Endothelial cell of umbilical vein (primary cell): ENCODE measurements around the gene LHFPL2. TPM values are rescaled to one million over a fixed set of nuclear protein-coding genes. Genes with fewer than 3 reads are reported as not detected.

Experiments used
- BruUV-seq: library from RNA; stranded (reverse); fragments of 400-500 nt; replicated peaks from 2 replicates; lab custom pipeline; 2021; lab: Mats Ljungman, UMichigan
- CTCF ChIA-PET: fragments of 300-600, 350-600 bp; sonication (Branson Sonifier 250); formaldehyde crosslinking; loops from one replicate; lab custom pipeline; 2021; ENCODE audit warnings: antibody characterized with exemption, inconsistent platforms; lab: Charles Lee
- POLR2A ChIA-PET: fragments of 300-600, 350-600 bp; sonication (Branson Sonifier 250); formaldehyde crosslinking; loops from one replicate; lab custom pipeline; 2021; ENCODE audit warnings: antibody characterized with exemption, inconsistent platforms; lab: Charles Lee
- DNase-seq: peaks from one replicate; pipeline ENCODE4 v3.0.0-alpha.2; 2011; ENCODE audit warnings: low read depth, low spot score
- FAIRE-seq: peaks from 2 replicates; lab custom pipeline; 2011; peaks lifted over from hg19 to GRCh38; lab: Jason Lieb, UNC
- H2AFZ ChIP-seq: 2 replicates; pipeline ENCODE4 v1.6.0; 2012; ENCODE audit warnings: low read depth, low read length, control low read depth, inconsistent platforms
- H3K27ac ChIP-seq: 2 replicates; pipeline ENCODE4 v1.5.1; 2011; ENCODE audit warnings: low read depth, mild to moderate bottlenecking, control low read depth, low read length, moderate library complexity; ENCODE audit not compliant: insufficient read depth
- H3K27me3 ChIP-seq, 2 experiments: 2 replicates each; pipeline versions ENCODE4 v1.6.0 to v1.6.1; 2011; ENCODE audit warnings: low read length in 2 of 2, mixed read lengths in 1 of 2; ENCODE audit not compliant: control insufficient read depth in 2 of 2, insufficient read depth in 2 of 2
- H3K36me3 ChIP-seq, 2 experiments: 2 replicates in 1 of 2; 3 replicates in 1 of 2; pipeline ENCODE4 v1.5.1; 2011; ENCODE audit warnings: low read length in 2 of 2, mild to moderate bottlenecking in 1 of 2, moderate library complexity in 1 of 2; ENCODE audit not compliant: control insufficient read depth in 2 of 2, insufficient read depth in 2 of 2; ENCODE audit errors: extremely low read depth in 1 of 2
- H3K4me1 ChIP-seq: 3 replicates; pipeline ENCODE4 v1.5.1; 2011; ENCODE audit warnings: mild to moderate bottlenecking, low read length; ENCODE audit not compliant: control insufficient read depth, insufficient read depth; ENCODE audit errors: extremely low read depth
- H3K4me2 ChIP-seq: 2 replicates; pipeline ENCODE4 v1.6.1; 2011; ENCODE audit warnings: low read length, control low read depth, mixed read lengths; ENCODE audit not compliant: insufficient read depth
- H3K4me3 ChIP-seq, 3 experiments: fragments of 200-600 bp in 1 of 3; sonication (generic), shearing (Covaris generic) in 1 of 3; replicated peaks in 1 of 3; 2 replicates each; pipeline ENCODE4 v1.5.1; 2011 to 2016; ENCODE audit warnings: control low read depth in 3 of 3, low read length in 3 of 3, mild to moderate bottlenecking in 2 of 3, inconsistent platforms in 1 of 3, low read depth in 1 of 3, moderate library complexity in 1 of 3; ENCODE audit not compliant: insufficient read depth in 1 of 3
- H3K79me2 ChIP-seq: 2 replicates; pipeline ENCODE4 v1.6.0; 2012; ENCODE audit warnings: low read length, inconsistent platforms; ENCODE audit not compliant: control insufficient read depth, insufficient read depth
- H3K9ac ChIP-seq: replicated peaks from 2 replicates; pipeline ENCODE3; 2011; ENCODE audit warnings: low read length, control low read depth; ENCODE audit not compliant: insufficient read depth; ENCODE audit errors: extremely low read depth
- H3K9me1 ChIP-seq: replicated peaks from 3 replicates; pipeline ENCODE4 v1.6.0; 2011; ENCODE audit warnings: mild to moderate bottlenecking, low read length; ENCODE audit not compliant: control insufficient read depth, insufficient read depth; ENCODE audit errors: extremely low read depth
- H3K9me3 ChIP-seq: replicated peaks from 2 replicates; pipeline ENCODE4 v1.5.1; 2012; ENCODE audit warnings: low read length, inconsistent platforms; ENCODE audit not compliant: control insufficient read depth, insufficient read depth
- H4K20me1 ChIP-seq: replicated peaks from 2 replicates; pipeline ENCODE3; 2011; ENCODE audit warnings: mild to moderate bottlenecking, low read length; ENCODE audit not compliant: control insufficient read depth, insufficient read depth; ENCODE audit errors: extremely low read depth
- CTCF ChIP-seq, 2 donors: IDR thresholded peaks; 1 replicate in 1 of 2; 2 replicates in 1 of 2; pipeline ENCODE4 v1.5.1; 2011; ENCODE audit warnings: low read length in 2 of 2, mild to moderate bottlenecking in 2 of 2, moderate library complexity in 2 of 2, control low read depth in 1 of 2, inconsistent platforms in 1 of 2, low read depth in 1 of 2; ENCODE audit not compliant: insufficient read depth in 1 of 2; ENCODE audit errors: extremely low read depth in 1 of 2
- EZH2 ChIP-seq: IDR thresholded peaks from 2 replicates; pipeline ENCODE4 v1.6.1; 2012; ENCODE audit warnings: borderline replicate concordance, low read depth, mild to moderate bottlenecking, moderate library complexity, low read length, inconsistent platforms; ENCODE audit not compliant: severe bottlenecking
- FOS ChIP-seq: IDR thresholded peaks from 2 replicates; pipeline ENCODE4 v1.6.1; 2011; ENCODE audit warnings: mild to moderate bottlenecking, low read length, moderate library complexity, borderline replicate concordance; ENCODE audit not compliant: insufficient read depth
- GATA2 ChIP-seq: IDR thresholded peaks from 2 replicates; pipeline ENCODE4 v1.7.0; 2011; ENCODE audit warnings: low read depth, mild to moderate bottlenecking, moderate library complexity, mixed read lengths, low read length; ENCODE audit not compliant: insufficient read length, insufficient read depth
- MYC ChIP-seq: IDR thresholded peaks from one replicate; pipeline ENCODE4 v1.6.1; 2011; ENCODE audit warnings: mild to moderate bottlenecking, low read depth, low read length
- POLR2A ChIP-seq: IDR thresholded peaks from 2 replicates; pipeline ENCODE4 v1.6.1; 2012; ENCODE audit warnings: low read depth, mild to moderate bottlenecking, control low read depth, low read length
- dilution Hi-C: fragments of 300-500 bp; cut with MboI; formaldehyde crosslinking; loops from one replicate; pipeline ENCODE4 v1.15.0; 2019; ENCODE audit warnings: low sequenced_read_pairs; ENCODE audit not compliant: extremely low pct_ligation_motif_present
- intact Hi-C: fragments of 100-400 bp; cut with micrococcal nuclease; formaldehyde crosslinking; loops from one replicate; pipeline ENCODE4 v1.10.0; 2022
- polyA plus RNA-seq, 4 experiments: library from polyadenylated mRNA; depleted of rRNA in 3 of 4; stranded (reverse) in 3 of 4; unstranded in 1 of 4; fragments of >200 nt; gene quantifications; 2 replicates each; pipeline versions ENCODE4 v1.2.1 to v1.2.3, GENCODE V29; 2011 to 2012; ENCODE audit warnings: missing spikeins in 1 of 4
- total RNA-seq: library from RNA; stranded (reverse); gene quantifications from 2 replicates; pipeline ENCODE4 v1.2.3, GENCODE V29; 2021
- TF ChIP-seq, protein P1 (sequence below): IDR thresholded peaks from 2 replicates; pipeline ENCODE4 v1.6.1; 2011; ENCODE audit not compliant: insufficient read depth, insufficient read length

Gene LHFPL2
- total and polyA plus RNA-seq, 2 donors (not counting 3 experiments of a cell fraction or from before 2014, with no cell fraction given): 9.6 to 36.3 TPM

- no peak overlapping the region for H3K4me2 ChIP-seq
- H3K9ac ChIP-seq: no peak overlapping the region
- no peak overlapping the region for H3K4me3 ChIP-seq
- dilution Hi-C loops: no loop called here
- TF ChIP-seq FOS (no peak), EZH2 (no peak), MYC (no peak), POLR2A (no peak), CTCF (IDR thresholded peaks at IDR 0.05; ENCODE audit: extremely low read depth in 1 of 2, insufficient read depth in 1 of 2, low read depth in 1 of 2, low read length in 2 of 2) (no peak), GATA2 (no peak)
- TF ChIP-seq, protein P1, sequence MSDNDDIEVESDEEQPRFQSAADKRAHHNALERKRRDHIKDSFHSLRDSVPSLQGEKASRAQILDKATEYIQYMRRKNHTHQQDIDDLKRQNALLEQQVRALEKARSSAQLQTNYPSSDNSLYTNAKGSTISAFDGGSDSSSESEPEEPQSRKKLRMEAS: no peak
- H3K79me2 ChIP-seq: peaks cover 3% of the 10 kb centered on the region
- H3K27me3 ChIP-seq: no peaks in the 10 kb centered on the region
- no peaks in the 10 kb centered on the region for H3K9me3 ChIP-seq
- ChIA-PET CTCF (interaction anchor here (1.2 to 1.5 kb wide), 2 partner anchors 12 to 25 kb away, joined by 3 read pairs; no protein-coding TSS in a partner anchor), POLR2A (interaction anchor here (1.7 kb wide), 1 partner anchor 16 kb away, joined by 4 read pairs; no protein-coding TSS in a partner anchor)
- no peaks in the 10 kb centered on the region for H3K9me1 ChIP-seq
- no peaks in the 10 kb centered on the region for H4K20me1 ChIP-seq
- no TSS peak for BruUV-seq
- no peak overlapping the region for H2AFZ ChIP-seq
- DNase-seq: peak; percentile 27
- H3K36me3 ChIP-seq: no peaks in the 10 kb centered on the region
- peak; percentile 18 for FAIRE-seq
- no peak overlapping the region for H3K27ac ChIP-seq
- intact Hi-C loops: no loop called here
- peaks cover 74% of the 10 kb centered on the region for H3K4me1 ChIP-seq
Observed at GRCh38 chr5:78521455-78521854, 127.1 kb downstream of the LHFPL2 start.
